Stimulated activated CD4-positive, alpha-beta T cell treated with anti-CD3 and anti-CD28 coated beads, Interleukin-1b, Interleukin-23, amount 100 ng/mL, for 24 hours (primary cell): ENCODE results near the gene CPPED1.
"Not testable (repeated sequence)": the region's sequence is repeated elsewhere in the genome, so short reads cannot be mapped to it uniquely, and the experiment has no call there.

Experiments
- DNase-seq, 4 experiments: peaks; one replicate each; pipeline ENCODE4 v3.0.0-alpha.2; 2020; ENCODE audit warnings: low read depth in 4 of 4, low spot score in 1 of 4

The CPPED1 gene

DNA sequence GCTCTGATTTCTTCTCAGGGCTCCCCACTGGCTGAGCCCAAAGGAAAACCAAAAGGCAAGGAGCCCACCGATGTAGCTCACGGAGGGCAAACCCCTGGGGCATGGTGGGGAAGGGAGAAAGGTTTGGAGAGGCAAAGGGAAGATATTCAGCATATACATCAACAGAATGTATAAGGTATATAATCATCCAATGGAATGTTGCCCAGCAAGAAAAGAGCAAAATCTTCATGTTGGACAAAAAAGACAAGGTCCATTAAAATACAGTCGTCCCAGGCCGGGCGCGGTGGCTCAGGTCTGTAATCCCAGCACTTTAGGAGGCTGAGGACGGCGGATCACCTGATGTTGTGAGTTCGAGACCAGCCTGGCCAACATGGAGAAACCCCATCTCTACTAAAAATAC is 1.6 kb downstream of the CPPED1 start:
- no peak for DNase-seq

DNA sequence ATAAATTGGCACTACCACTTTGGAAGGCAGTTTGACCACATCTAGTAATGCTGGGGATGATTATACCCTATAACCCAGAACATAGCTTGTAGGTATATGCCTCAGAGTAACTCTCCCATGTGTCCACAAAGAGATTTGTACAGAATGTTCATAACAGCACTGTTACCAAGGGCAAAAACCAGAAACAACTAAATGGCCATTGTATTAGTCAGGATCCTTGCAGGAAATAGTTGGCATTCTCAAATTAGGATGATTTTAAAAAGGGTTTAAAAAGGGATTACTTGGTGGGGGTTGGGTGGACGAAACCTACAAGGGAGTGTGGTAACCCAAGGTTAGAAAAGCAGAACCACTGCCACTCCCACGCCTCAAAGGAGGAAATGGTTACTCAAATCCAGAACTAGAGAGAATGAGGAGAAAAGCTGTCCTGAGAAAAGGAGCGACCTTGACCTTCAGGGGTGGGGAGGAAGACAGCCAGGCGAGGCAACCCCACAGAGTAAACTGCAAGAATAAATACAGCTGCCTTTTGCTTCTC is 2.1 kb downstream of the CPPED1 start:
- DNase-seq = no peak

DNA sequence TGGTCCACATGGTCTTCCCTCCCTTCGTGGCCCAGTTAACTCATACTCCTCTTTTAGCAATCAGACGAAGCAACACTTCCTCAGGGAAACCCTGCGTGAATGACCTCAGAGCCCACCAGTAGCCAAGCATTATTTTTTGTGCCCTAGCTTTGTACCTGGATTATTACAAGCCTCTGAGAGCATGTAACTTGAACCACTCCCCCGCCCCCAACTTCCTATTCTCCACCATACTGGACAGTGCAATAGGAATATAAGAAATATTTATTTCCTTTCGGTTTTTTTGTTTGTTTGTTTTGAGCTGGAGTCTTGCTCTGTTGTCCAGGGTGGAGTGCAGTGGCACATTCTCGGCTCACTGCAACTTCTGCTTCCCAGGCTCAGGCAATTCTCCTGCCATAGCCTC is 2.9 kb downstream of the CPPED1 start:
- no peak for DNase-seq

DNA sequence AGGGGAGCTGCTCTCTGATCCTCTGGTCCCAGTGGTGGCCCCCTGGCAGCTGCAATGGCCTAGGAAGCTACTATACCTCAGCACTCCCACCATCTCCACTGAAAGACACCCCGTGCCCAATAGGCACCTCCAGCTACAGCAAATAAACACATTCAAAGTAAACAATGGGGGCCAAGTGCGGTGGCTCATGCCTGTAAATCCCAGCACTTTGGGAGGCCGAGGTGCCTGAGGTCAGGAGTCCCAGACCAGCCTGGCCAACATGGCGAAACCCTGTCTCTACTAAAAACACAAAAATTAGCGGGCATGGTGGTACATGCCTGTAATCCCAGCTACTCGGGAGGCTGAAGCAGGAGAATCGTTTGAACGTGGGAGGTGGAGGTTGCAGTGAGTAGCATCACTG is 3.7 kb downstream of the CPPED1 start:
- DNase-seq = not testable (repeated sequence)

DNA sequence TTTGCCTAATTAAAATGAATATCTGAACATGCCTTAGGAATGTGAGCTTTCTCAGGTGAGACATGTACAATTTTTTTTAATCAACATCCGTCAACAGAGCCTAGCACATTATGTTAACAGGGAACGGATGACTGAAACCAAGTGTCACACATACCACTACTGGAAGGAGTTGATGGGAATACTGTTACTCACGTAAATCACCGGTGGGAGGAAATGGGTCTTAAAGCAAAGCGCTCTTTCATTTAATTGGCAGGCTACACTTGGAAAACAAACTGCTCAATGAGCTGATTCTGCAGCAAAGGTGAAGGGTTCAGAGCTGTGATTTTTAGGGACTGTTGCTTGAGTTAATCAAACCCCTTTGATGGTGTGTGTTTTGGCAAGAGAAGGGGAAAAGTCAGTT is 4.8 kb downstream of the CPPED1 start:
- DNase-seq = no peak

DNA sequence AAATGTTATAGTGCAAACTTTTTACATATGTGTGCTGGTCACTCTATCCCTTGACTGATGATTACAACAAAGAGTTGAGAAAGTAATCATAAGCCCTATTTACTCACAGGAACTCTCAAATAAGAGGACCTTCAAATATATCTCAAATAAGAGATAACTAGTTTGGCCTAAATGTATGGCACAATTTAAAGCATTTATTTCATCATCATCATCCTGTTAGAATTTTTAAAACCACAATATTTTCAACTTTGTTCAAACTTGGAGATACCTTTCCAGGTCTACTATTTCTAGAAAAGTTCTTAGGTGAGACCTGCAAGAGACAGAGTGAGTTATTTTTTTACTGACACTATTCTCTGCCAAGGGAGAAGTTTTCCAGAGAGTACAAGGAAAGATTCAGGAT is 5.5 kb downstream of the CPPED1 start:
- no peak for DNase-seq

DNA sequence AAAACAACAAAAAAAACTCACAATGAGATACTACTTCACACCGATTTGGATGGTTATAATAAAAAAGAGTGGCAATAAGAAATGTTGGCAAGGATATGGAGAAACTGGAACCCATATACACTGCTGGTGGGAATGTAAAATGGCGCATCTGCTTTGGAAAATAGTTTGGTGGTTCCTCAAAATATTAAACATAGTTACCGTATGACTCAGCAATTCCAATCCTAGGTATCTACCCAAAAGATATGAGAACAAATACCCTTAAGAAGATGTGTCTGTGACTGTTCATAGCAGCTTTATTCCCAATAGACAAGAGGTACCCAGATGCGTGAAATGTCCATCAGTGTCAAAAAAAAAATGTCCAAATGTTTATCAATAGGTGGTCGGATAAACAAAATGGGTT is 7.2 kb downstream of the CPPED1 start:
- no peak for DNase-seq

DNA sequence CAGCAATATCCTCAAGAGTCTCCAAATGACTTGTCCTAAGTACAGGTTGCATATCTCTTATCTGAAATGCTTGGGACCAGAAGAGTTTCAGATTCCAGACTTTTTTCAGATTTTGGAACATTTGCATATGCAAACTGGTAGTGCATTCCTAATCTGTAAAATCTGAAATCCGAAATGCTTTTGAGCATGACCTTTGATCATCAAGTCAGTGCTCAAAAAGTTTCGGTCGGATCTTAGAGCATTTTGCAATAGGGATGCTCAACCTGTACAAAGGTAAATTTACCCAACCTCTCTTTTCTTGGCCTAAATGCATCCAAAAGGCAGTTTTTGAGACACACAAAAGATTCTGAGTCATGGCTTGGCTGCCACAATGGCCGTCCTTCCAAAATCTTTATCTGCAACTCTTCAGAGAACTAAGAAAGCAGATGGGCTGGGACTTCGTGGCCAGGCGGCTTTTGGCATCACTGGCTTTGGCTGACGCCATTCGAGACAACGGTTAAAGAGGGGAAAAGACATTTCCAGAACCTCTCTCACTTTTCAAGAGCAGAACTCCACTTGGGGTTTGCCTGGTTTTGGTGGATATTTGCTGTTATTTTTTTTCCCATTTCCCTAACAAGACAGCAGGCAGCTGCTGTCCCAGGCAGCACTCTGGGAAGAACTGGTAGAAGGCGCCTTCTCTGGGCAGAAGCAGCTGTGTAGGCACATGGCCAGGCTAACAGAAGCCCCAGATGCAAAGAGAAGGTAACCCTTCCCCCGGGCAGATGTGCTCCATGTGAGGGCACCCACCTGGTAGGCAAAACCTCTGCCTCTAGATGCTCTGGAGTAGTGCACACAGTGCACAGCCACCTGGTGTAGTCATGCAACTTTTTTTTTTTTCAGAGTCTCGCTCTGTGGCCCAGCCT is 8.9 kb downstream of the CPPED1 start:
- DNase-seq = no peak

DNA sequence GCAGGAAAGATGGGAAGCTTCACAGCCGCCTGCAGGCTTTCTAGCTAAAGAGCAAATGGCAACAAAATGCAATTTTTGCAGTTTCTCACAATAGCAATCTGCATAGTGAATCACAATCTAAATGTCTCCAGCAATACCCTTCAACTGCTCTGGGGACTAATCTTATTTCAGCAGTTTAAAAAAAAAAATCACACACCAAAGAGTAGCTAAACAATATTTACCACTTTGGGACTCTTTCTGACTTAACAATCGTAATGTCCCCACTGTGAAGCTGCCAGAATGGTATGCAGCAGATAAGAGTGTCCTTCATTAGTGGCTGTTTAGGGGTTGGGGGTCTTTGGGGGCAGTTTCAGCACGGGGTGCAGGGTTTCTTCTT is 9.8 kb downstream of the CPPED1 start:
- DNase-seq = no peak

DNA sequence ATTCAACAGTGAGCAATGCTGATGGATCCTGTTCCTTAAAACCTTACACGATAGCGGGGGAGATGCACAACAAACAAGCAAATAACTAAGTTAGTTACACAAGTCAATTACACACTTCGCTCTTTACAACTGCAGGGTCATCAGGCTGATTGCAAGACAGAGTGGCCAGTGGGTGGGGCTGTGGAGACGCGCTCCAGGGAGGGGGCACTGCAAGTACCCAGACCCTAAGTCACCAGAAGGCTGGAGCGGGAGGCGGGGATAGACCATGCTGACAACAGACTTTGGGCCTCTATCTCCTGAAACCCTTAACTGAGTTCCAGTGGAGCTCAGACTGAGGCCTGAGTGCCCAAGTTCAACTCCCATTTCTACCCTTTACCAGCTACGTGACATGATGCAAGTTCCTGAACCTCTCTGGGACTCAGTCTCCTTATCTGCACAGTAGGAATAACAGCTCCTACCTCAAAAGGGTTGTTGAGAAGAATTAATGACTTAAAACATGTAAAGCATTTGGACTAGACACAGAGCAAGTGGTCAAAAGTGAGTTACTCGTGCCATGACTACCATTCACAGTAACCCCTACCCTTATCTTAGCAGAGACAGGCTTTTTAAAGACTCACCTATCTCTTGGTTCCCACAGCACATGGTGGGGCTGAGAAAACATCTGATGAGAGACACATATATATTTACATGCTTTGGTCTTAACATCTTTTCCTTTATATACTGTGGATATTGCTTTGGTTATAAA is 10.4 kb downstream of the CPPED1 start:
- no peak for DNase-seq

DNA sequence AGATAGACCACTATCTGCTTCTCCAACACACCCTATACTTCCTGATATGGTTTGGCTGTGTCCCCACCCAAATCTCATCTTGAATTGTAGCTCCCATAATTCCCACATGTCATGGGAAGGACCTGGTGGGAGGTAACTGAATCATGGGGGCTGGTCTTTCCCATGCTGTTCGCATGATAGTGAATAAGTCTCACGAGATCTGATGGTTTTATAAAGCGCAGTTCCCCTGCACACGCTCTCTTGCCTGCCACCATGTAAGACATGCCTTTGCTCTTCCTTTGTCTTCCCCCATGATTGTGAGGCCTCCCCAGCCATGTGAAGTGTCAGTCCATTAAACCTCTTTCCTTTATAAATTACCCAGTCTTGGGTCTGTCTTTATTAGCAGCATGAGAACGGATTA is 11.2 kb downstream of the CPPED1 start:
- DNase-seq = not testable (repeated sequence)

DNA sequence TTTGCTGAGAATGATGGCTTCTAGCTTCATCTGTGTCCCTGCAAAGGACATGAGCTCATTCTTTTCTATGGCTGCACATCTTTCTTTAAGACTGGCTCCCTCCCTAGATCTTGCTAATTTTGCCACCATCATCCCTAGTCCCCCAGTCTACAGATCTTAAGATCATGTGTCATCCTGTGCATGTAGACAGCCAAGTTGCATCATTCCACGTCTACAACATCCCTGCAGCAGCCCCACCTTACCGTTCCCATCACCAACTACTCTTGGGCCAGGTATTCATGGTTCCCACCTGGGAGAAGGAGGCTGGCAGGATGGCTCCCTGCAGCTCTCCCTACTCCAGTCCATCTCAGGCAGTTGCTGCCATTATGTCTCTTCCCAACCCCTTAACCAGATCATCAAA is 12.3 kb downstream of the CPPED1 start:
- DNase-seq = no peak

DNA sequence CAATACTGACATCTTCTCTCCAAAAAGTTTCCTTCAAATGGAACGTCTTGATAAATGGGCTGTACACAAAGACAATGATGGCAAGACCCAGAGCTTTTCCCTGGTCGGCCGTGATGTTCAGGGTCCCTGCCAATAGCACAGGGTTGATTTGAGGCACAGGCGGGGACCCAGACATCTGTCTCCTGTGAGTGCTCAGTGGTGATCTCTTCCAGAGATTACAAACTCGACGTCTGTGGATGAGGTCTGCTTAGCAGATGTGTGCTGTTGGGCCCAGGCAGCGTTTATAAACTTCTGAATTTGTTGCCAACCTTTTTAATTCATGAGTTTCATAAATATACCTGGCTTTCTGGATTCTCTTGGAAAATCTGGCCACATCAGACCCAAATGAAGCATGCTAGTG is 14.9 kb downstream of the CPPED1 start:
- no peak for DNase-seq

DNA sequence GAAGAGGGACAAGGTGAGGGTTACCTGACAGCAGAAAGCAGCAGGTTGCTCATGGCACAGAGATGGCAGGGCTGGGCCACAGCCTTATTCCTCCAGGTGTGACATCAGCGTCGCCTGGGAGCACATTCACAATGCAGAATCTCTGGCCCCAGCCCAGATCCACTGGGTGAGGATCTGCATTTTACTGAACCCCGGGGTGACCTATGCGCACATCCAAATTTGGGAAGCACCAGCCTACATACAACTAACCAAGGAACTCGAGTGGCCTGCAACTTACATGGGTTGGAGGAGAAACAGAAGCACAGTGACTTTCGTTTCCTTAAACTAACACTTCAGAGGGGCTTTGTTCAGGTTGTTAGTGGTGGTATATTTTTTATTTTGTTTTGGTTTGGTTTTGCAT is 17.6 kb downstream of the CPPED1 start:
- no peak for DNase-seq

DNA sequence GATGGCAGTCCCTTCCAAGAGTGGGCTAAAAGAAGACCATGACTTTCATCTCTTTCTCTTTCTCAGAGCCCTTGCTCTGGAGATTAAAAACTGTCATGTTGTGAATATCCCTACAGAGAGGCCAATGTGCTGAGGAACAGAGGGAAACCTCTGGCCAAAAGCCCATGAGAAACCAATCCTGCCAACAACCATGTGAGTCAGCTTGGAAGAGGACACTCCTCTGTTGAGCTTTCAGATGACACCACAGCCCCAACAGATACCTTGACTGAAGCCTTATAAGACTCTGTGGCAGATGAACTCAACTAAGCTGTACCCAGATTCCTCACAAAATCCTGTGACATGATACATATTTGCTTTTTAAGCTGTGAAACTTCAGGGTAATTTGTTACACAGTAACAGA is 19.6 kb downstream of the CPPED1 start:
- no peak for DNase-seq

DNA sequence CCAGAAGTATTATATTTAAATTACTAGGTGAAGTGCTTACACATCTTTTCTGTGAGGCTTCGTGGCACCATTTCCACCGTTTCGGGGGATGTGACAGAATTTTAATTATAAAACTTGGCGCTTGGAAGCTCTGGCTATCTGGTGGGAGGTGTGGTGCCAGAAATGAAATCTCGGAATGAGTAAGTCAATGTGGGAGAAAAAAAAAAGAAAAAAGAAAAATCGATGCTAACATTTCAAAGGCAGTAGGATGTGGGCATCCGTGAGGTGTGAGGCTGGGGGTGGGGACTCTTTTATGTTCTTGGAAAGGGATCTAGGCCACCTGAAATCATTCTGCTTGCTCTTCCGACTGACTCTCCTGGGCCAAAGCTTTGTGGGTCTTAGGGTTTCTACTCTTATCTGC is 21.9 kb downstream of the CPPED1 start:
- DNase-seq = no peak

DNA sequence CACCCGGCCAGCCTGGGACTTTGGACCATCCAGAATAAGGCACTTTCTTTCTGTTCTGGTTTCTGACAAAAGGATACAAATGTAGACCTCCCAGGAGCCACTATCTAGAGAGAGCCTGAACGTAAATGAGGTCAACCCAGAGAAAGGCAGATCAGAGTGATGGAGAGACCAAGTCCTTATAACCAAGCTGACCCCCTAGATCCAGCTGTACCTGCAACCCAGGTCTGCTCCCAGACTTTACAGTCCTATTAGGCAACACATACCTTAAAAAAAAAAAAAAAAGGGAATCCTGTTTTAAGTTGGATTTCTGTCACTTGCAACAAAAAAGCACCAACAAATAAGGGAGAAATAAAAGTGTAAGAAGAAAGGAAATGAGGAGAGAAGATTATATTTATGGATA is 23.2 kb downstream of the CPPED1 start:
- DNase-seq = no peak

DNA sequence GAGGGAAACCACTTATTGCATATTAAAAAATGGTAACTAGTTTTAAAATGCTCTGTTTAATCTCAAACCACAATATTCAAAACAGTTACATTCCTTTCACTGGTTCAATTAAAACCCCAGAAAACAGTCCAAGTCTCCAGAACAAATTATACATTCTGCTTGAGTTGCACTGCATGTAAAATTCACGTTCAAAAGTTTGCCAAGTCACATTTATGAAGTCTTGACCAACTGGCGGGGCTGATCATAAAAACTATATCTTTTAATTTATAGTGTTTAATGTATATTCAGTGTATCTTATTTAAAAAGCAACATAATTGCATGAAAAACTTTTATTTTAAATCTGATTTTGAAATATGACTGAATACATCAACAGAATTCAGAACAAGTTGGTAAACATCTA is 25.0 kb downstream of the CPPED1 start:
- no peak for DNase-seq

DNA sequence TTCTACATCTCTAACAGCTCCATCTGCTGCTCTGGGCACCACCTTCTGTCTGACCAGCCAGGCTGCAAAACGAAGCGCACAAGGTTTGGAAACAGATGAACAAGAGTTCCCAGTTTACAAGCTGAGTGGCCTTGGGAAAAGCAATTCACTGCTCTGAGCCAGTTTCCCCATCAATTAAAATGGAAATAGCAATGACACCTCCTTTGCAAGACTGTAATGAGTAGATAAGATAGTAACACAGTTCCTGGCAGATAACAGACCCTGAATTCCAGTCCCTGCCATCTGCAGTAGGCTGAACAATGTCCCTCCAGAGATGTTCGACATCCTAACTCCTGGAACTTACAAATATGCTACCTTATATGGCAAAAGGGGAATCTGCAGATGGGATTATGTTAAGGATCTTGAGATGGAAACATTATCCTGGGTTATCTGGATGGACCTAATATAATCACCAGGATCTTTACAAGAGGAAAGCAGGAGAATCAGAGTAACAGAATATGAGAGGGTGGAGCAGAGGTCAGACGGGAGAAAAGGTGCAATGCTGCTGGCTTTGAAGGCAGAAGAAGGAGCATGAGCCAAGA is 27.9 kb downstream of the CPPED1 start:
- no peak for DNase-seq

DNA sequence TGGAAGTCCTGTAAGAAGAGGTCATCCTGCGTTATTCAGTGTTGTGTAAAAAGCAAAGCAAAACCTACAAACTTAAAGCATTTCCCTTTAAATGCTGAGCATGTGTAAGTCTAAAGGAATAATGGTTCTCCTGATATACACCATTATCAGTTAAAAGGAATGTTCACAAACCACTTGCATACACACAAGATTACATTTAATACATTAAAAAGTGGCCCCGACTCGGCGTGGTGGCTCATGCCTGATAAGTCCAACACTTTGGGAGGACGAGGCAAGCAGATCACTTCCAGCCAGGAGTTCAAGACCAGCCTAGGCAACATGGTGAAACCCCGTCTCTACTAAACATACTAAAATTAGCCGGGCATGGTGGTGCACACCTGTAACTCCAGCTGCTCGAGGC is 30.5 kb downstream of the CPPED1 start:
- DNase-seq = no peak

DNA sequence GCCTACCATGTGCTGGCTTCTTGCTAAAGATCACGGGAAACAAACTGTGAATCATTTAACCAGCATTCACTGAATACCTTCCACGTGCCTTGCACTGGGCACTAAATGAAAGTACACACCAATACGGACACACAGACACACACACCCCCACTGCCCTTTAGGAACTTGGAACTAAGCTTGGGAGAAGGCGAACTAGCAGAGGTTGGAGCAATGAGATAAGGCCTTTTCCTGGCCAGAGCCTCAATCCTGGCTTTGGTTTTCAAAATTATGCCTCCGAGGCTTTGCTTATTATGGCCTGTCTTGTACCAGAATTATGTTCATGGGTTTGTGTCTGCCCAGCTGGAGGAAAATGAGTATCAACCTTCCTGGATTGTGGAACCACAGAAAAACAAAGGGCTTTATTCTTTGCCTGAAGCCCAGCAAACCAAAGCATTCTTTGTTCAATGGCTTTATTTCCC is 32.3 kb downstream of the CPPED1 start:
- no peak for DNase-seq

DNA sequence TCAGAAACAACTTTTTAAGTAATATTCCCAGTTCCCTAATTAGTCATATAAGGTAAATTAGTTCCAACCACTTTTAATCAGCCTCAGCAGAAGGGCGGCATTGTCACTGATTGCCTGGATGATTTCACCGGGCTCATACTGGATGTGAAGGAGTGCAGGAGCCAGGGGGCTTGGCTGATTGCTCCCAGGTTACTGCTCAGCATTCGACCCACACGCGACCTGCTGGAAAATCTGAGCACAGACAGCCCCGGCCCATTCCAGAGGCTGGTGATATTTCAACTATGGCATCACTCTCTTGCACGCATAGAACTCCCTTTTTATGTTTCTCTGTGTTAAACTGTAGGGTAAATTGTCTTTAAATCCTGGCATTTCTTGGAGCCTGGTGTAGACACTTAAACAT is 34.2 kb downstream of the CPPED1 start:
- DNase-seq = no peak
